Body of pancreas (tissue), 4 donors: ENCODE results near the gene PRDM16.

Experiments
- CTCF ChIP-seq, 7 experiments: fragments of 450-650 bp in 4 of 7; fragments of 200-600 bp in 3 of 7; sonication (generic) in 3 of 7; IDR thresholded peaks; one replicate each; pipeline ENCODE4 v1.5.1; 2016 to 2019; ENCODE audit warnings: antibody characterized with exemption in 7 of 7
- POLR2A ChIP-seq, 3 donors: fragments of 450-650 bp; IDR thresholded peaks; one replicate each; pipeline ENCODE4 v1.6.1; 2016; ENCODE audit warnings: antibody characterized with exemption in 3 of 3, mild to moderate bottlenecking in 2 of 3

GRCh38 chr1:3436901-3437300, 367.9 kb downstream of the PRDM16 start:
- TF ChIP-seq CTCF (IDR thresholded peaks at IDR 0.05) (no peak), POLR2A (IDR thresholded peaks at IDR 0.05) (no peak)
